PC-3 (cell line): ENCODE data around the gene CYB561D2. TPM values are rescaled to one million over a fixed set of nuclear protein-coding genes. Genes with fewer than 3 reads are reported as not detected.

Experiments used
- ATAC-seq: fragments of 200-7000 bp; cut with Tn5 transposase; 2 replicates; pipeline ENCODE4 v1.9.1; 2020; ENCODE audit warnings: mild to moderate bottlenecking, moderate library complexity
- BruUV-seq: library from RNA; stranded (reverse); fragments of 400-500 nt; replicated peaks from 2 replicates; lab custom pipeline; 2021; lab: Mats Ljungman, UMichigan
- CTCF ChIA-PET: fragments of 300-600 bp; sonication (Branson Sonifier 250); formaldehyde crosslinking; loops from one replicate; lab custom pipeline; 2022; ENCODE audit warnings: antibody characterized with exemption; lab: Charles Lee
- POLR2A ChIA-PET: fragments of 300-600 bp; sonication (Branson Sonifier 250); formaldehyde crosslinking; loops from one replicate; lab custom pipeline; 2022; ENCODE audit warnings: antibody characterized with exemption; ENCODE audit not compliant: unreplicated experiment; lab: Charles Lee
- DNase-seq: peaks from one replicate; pipeline ENCODE4 v3.0.0-alpha.2; 2015
- H2AFZ ChIP-seq: fragments of 300-600 bp; sonication (generic); 2 replicates; pipeline ENCODE4 v1.6.0; 2016; ENCODE audit warnings: antibody characterized with exemption, low read length
- H3F3A ChIP-seq: fragments of 300-600 bp; sonication (generic); one replicate; pipeline ENCODE4 v1.6.0; 2017; ENCODE audit warnings: antibody characterized with exemption, low read length, control low read depth, mild to moderate bottlenecking; ENCODE audit not compliant: unreplicated experiment
- H3K27ac ChIP-seq: fragments of 300-600 bp; sonication (generic); 2 replicates; pipeline ENCODE4 v1.5.1; 2016; ENCODE audit warnings: mild to moderate bottlenecking, low read length
- H3K27me3 ChIP-seq: fragments of 300-600 bp; sonication (generic); 2 replicates; pipeline ENCODE4 v1.6.1; 2016; ENCODE audit warnings: low read length, mixed read lengths
- H3K36me3 ChIP-seq: fragments of 300-600 bp; sonication (generic); 2 replicates; pipeline ENCODE4 v1.6.1; 2016; ENCODE audit warnings: low read depth, mixed run types, low read length, mixed read lengths
- H3K4me1 ChIP-seq: fragments of 300-600 bp; sonication (generic); 2 replicates; pipeline ENCODE4 v1.5.1; 2016; ENCODE audit warnings: low read length; ENCODE audit not compliant: insufficient read depth
- H3K4me2 ChIP-seq: fragments of 300-600 bp; sonication (generic); 2 replicates; pipeline ENCODE4 v1.6.0; 2016; ENCODE audit warnings: low read length
- H3K4me3 ChIP-seq: fragments of 300-600 bp; sonication (generic); 2 replicates; pipeline ENCODE4 v1.5.1; 2016; ENCODE audit warnings: mild to moderate bottlenecking, low read length, mixed read lengths
- H3K79me2 ChIP-seq: fragments of 300-600 bp; sonication (generic); 2 replicates; pipeline ENCODE4 v1.6.1; 2017; ENCODE audit warnings: low read length, mixed read lengths
- H3K9ac ChIP-seq: fragments of 300-600 bp; sonication (generic); 2 replicates; pipeline ENCODE4 v1.6.0; 2016; ENCODE audit warnings: mild to moderate bottlenecking, low read length
- H3K9me2 ChIP-seq: fragments of 300-600 bp; sonication (generic); replicated peaks from 2 replicates; pipeline ENCODE4 v1.6.1; 2016; ENCODE audit warnings: mixed run types, low read length, mixed read lengths
- H3K9me3 ChIP-seq: fragments of 300-600 bp; sonication (generic); 2 replicates; pipeline ENCODE4 v1.6.1; 2016; ENCODE audit warnings: low read length, mixed read lengths
- H4K20me1 ChIP-seq: fragments of 300-600 bp; sonication (generic); 2 replicates; pipeline ENCODE4 v1.6.1; 2016; ENCODE audit warnings: low read length, mixed read lengths
- EZH2 ChIP-seq: fragments of 300-600 bp; sonication (generic); IDR thresholded peaks from one replicate; pipeline ENCODE4 v1.6.1; 2017; ENCODE audit warnings: antibody characterized with exemption, mild to moderate bottlenecking, low read length; ENCODE audit not compliant: unreplicated experiment
- EZH2phosphoT487 ChIP-seq: fragments of 300-600 bp; sonication (generic); IDR thresholded peaks from 2 replicates; pipeline ENCODE4 v1.6.1; 2018; ENCODE audit warnings: mild to moderate bottlenecking, antibody characterized with exemption, low read length, borderline replicate concordance
- intact Hi-C: fragments of 100-400 bp; cut with micrococcal nuclease; formaldehyde crosslinking; loops from 2 replicates; pipeline ENCODE4 v1.9.0; 2023
- total RNA-seq: library from RNA; depleted of rRNA; stranded (reverse); fragments of >200 nt; gene quantifications from 2 replicates; pipeline ENCODE4 v1.2.3, GENCODE V29; 2014
- TF ChIP-seq, protein P1 (sequence below): fragments of 300-600 bp; sonication (generic); conservative IDR thresholded peaks from 2 replicates; pipeline ENCODE4 v1.5.1; 2017; ENCODE audit warnings: antibody characterized with exemption, low read depth, mild to moderate bottlenecking, low read length

CYB561D2 gene
- total RNA-seq, 1 experiment from 2014 or later = 44.3 TPM

DNA sequence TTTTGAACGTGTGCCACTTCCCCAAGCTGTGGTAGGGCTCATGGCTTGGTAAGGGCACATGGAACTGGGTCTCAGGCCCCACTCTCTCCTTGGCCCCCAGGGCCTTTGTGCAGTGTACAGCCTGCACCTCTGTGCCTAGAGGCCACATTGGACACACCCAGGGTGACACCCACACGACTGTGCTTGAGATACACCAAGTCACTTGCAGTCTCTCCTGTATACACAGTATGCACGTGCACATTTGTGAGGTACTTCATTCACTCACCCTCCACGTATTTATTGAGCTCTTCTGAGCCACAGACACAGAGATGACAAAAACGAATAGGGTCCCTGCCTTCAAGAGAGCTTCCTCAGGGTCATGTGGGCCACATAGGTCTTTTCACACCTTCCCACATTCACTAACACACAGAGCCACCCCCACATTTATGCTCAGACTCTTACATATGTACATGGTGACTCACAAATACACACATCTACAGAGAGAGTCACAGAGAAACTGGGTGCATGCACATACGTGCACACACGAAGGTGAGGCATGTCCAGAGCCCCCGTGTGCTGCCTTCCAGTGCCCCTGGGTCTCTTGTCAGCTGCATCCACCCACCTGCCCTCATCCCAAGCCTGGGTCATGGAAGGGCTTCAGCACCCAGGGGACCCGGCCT is 18.5 kb downstream of the CYB561D2 start:
- H3F3A ChIP-seq = no peaks in the 10 kb centered on the region
- no peaks in the 10 kb centered on the region for H3K9me3 ChIP-seq
- ChIA-PET POLR2A (no interaction called here), CTCF (no interaction called here)
- no TSS peak for BruUV-seq
- no peak overlapping the region for H3K9ac ChIP-seq
- no peak for ATAC-seq
- H3K4me1 ChIP-seq = no peaks in the 10 kb centered on the region
- no peak overlapping the region for H2AFZ ChIP-seq
- H3K36me3 ChIP-seq = no peaks in the 10 kb centered on the region
- no peaks in the 10 kb centered on the region for H4K20me1 ChIP-seq
- no peak overlapping the region for H3K4me3 ChIP-seq
- no peaks in the 10 kb centered on the region for H3K27me3 ChIP-seq
- H3K79me2 ChIP-seq = no peaks in the 10 kb centered on the region
- TF ChIP-seq EZH2 (no peak), EZH2phosphoT487 (no peak)
- TF ChIP-seq, protein P1, sequence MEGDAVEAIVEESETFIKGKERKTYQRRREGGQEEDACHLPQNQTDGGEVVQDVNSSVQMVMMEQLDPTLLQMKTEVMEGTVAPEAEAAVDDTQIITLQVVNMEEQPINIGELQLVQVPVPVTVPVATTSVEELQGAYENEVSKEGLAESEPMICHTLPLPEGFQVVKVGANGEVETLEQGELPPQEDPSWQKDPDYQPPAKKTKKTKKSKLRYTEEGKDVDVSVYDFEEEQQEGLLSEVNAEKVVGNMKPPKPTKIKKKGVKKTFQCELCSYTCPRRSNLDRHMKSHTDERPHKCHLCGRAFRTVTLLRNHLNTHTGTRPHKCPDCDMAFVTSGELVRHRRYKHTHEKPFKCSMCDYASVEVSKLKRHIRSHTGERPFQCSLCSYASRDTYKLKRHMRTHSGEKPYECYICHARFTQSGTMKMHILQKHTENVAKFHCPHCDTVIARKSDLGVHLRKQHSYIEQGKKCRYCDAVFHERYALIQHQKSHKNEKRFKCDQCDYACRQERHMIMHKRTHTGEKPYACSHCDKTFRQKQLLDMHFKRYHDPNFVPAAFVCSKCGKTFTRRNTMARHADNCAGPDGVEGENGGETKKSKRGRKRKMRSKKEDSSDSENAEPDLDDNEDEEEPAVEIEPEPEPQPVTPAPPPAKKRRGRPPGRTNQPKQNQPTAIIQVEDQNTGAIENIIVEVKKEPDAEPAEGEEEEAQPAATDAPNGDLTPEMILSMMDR = no peak
- intact Hi-C loops = no loop called here
- H3K27ac ChIP-seq = no peak overlapping the region
- no peaks in the 10 kb centered on the region for H3K9me2 ChIP-seq
- DNase-seq = no peak
- H3K4me2 ChIP-seq = no peak overlapping the region

DNA sequence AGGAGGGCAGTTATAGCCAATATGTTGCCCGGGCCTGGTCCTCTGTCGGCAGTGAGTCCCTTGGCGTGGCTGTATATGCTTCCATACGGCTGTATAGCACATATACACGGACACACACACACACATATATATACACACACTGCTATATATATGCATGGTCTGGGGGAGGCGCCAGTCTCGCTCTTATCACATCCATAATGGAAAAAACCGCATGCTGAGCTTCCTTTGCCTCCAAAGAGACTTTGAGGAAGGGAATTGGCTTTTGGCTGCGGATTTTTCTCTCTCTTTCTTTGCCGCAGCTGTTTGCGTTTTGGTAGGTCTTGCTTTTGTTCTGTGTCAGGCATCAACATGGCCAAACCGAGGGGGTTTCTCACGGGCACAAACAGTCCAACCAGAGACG is 19.9 kb downstream of the CYB561D2 start:
- CTCF ChIA-PET = interaction anchor here (1.3 kb wide), 1 partner anchor 172 kb away, joined by 9 read pairs; no protein-coding TSS in a partner anchor
- no TSS peak for BruUV-seq
- H3F3A ChIP-seq = no peaks in the 10 kb centered on the region
- H3K27me3 ChIP-seq = no peaks in the 10 kb centered on the region
- POLR2A ChIA-PET = no interaction called here
- ATAC-seq (peak; percentile 54), DNase-seq (peak; percentile 55)
- no peak overlapping the region for H2AFZ ChIP-seq
- intact Hi-C loops = no loop called here
- TF ChIP-seq, protein P1 = peak; percentile 58
- no peak for TF ChIP-seq EZH2
- no peak overlapping the region for H3K27ac ChIP-seq
- H3K4me2 ChIP-seq = no peak overlapping the region
- H3K9ac ChIP-seq = no peak overlapping the region
- no peaks in the 10 kb centered on the region for H3K36me3 ChIP-seq
- no peak overlapping the region for H3K4me3 ChIP-seq
- no peaks in the 10 kb centered on the region for H3K9me3 ChIP-seq
- H4K20me1 ChIP-seq = no peaks in the 10 kb centered on the region
- H3K4me1 ChIP-seq = no peaks in the 10 kb centered on the region
- H3K79me2 ChIP-seq = no peaks in the 10 kb centered on the region
- H3K9me2 ChIP-seq = no peaks in the 10 kb centered on the region

DNA sequence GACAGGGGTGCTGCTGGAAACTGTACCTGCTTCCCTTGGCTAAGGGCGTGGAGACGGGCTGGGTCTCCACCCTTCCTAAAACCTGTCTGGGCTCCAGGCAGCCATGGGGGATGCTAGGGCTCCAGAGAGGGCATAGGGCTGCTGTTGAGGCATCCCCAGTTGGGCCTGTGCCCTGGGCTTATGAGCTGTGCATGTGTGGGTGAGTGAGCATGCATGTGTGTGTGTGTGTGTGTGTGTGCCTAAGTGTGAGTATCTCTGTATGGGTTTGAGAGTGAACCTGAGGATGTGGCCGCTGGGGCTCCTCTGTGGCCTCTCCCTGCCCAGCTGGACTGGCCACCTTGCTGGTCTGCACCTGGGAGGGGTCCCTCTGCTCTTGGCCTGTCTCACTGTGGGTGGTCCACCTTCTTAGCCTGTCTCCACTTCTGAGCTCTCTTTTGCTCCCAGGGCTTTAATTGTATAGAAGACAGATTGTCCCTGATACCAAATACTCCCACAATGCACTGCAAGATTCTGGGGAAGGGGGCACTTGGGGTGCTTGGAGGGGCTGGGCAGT is 20.5 kb downstream of the CYB561D2 start:
- Histone ChIP-seq H2AFZ (no peak overlapping the region), H3K27ac (no peak overlapping the region), H3K4me2 (no peak overlapping the region), H3K9me2 (no peaks in the 10 kb centered on the region), H3K9ac (no peak overlapping the region), H3K36me3 (no peaks in the 10 kb centered on the region), H3K4me3 (no peak overlapping the region), H3K27me3 (no peaks in the 10 kb centered on the region), H3K79me2 (no peaks in the 10 kb centered on the region), H3F3A (no peaks in the 10 kb centered on the region), H3K4me1 (no peaks in the 10 kb centered on the region), H3K9me3 (no peaks in the 10 kb centered on the region), H4K20me1 (no peaks in the 10 kb centered on the region)
- intact Hi-C loops = no loop called here
- TF ChIP-seq, protein P1 = no peak
- no peak for TF ChIP-seq EZH2phosphoT487
- TF ChIP-seq EZH2 = no peak
- no TSS peak for BruUV-seq
- DNase-seq = no peak
- no peak for ATAC-seq
- ChIA-PET POLR2A (no interaction called here), CTCF (interaction anchor here (1.3 kb wide), 1 partner anchor 171 kb away, joined by 9 read pairs; no protein-coding TSS in a partner anchor)
